NCI-H1694 treated with DMSO at 0.1 percent for 48 hours (cell line): ENCODE measurements around the gene CASZ1.

Experiments
- DNase-seq: peaks from one replicate; lab custom pipeline; 2025; lab: John Stamatoyannopoulos, UW

The CASZ1 gene

DNA sequence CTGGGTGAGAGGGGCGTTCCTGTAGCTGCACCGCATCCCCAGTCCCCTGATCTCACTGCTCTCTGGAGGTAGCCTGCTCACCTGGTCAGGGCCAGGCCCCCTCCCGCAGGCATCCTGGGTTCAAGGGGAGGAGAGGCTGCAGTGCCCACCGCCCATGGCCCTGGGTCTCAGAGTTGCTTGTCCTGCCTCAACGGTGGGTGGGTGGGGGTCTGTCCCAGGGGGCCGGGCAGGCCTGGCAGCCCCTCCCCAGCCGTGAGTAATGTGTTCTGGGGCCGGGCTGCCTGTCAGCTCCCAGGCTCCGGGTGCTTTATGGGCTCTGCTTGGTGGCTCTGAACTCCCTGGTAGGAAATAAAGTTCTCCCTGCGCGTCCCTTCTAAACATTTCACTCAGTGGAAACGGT lies 126.9 kb downstream of the CASZ1 start:
- DNase-seq: no peak

DNA sequence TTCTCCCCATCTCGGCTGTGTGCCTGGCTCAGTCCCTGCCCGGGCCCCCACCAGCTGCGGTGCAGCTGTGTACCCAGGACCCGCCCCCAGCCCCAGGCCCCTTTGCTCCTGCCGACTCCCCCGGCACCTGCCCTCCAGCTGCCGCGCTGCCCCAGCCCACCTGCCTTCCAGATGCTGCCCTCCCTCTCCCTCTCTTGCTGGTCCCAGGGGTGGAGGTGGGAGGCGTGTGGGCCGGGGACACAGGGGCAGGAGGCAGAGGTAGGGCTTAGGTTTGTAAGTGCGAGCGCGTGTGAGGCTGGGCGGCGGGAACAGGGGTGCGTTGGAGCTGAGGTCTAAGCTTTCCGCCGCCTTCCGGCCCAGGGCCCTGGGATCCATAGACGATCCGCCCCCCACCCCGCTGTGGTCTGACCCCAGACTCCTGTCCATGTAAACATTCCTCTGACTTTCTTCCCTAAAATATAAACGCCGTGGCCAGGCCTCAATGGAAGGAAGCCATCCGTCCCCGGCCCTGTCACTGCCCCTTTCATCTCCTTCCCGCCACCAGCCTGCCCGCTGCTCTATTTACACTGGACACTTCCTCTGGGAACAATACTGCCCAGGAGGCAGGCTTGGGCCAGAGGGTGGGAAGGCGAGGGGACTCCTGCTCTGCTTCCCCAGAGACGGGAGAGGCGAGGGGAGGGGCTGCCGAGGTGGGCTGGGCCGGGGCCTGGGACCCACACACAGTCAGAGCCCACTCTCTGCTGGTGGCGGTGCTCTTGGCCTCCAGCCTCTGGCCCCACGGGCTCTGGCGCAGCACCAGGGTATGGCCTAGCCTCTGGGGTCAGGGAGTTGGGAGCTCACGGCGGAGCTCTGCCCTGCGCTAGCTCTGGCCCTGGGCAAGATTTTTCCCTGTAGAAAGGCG lies 128.3 kb downstream of the CASZ1 start:
- DNase-seq: no peak

DNA sequence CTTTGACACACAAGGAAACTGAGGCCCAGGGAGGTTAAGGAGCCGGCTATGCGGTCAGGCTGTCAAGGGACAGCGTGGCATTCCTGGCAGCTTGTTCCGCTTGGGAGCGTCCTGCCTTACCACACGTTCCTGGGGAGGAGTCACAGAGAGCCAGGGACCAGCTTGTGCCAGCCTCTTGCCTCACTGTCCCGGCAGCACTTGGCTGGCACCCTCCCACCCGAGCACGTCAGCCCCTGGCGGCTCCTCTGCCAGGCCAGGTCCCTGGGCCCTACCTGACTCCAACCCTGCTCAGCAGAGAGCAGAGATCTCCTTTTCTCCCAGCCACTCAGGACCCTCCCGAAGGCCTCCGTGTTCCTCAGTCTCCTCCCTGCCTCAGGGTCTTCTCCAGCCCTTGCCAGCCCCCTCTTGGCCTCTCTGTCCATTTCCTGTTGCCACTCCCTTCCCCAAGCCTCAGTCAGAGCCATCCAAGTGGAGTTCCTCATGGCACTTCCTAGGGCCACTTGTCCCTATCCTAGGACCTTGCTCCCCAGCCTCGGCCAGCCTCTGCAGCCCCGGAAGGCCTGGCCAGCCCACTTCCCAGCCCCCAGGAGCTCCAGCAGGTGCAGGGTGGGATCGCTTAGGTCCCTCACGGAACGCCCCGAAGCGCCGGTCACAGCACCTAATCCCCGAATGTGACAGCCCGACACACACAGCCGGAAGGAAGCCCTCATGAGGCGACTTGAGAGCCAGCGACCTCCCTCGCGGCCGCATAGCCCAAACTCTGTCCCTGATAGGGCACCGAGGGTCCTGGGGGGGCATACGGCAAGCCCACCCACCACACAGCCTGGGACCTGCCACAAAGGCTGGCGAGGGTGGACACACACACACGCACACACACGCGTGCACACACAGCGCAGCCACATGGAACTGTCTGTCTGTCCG lies 130.3 kb downstream of the CASZ1 start:
- DNase-seq: no peak

DNA sequence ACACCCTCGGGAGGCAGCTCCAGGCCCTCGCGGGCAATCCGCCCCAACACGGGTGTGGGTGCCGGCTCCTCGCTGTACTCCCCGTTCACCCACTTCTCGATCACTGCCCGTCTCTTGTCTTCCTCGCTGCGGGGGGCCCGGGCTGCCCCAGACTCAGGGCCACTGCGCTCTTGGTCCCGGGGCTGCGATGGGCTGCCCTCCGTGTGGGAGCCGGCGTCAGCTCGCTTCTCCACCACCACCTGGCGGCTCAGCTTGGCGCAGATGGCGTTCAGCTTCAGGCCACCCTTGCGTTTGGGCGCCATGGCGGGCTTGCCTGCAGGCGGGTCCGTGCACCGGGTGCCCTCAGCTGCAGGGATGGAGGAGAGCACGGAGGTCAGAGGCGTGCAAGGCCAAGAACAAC lies 131.2 kb downstream of the CASZ1 start:
- no peak for DNase-seq

DNA sequence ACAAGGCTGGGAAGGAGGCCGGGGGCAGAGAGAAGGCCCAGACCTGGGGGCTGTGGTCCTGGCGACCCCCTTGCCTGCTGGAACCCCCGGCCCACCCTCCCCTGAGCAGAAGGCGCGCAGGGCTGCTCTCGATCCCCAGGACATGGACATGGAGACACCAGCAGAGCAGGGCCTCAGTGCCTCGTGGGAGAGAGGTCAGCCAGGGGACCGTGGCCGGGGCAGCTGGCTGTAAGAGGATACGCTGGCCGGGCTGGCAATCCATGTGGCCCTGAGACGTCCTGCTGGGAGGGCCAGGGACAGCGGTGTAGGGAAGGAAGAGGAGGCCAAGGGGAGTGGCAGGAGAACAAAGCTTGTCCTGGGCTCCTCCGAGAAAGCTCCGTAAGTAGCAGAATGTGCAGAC lies 132.2 kb downstream of the CASZ1 start:
- DNase-seq: no peak

DNA sequence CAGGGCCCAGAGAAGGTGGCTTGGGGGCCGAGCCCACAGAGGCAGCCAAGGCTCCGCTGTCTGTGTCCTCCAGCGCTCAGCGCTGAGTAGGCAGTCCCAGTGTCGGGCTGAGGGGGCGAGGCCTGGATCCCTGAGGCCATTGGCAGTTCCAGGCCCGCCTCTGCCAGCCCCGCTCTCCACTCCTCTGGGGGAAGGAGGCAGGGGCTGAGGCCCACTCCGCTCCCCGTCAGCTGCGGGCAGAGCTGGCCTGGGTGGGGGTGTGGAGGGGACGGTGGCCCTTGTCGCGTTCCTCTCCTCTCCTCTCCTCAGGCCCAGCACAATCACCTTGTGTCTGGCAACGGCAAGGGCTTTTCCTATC lies 132.8 kb downstream of the CASZ1 start:
- DNase-seq: peak; percentile 5

DNA sequence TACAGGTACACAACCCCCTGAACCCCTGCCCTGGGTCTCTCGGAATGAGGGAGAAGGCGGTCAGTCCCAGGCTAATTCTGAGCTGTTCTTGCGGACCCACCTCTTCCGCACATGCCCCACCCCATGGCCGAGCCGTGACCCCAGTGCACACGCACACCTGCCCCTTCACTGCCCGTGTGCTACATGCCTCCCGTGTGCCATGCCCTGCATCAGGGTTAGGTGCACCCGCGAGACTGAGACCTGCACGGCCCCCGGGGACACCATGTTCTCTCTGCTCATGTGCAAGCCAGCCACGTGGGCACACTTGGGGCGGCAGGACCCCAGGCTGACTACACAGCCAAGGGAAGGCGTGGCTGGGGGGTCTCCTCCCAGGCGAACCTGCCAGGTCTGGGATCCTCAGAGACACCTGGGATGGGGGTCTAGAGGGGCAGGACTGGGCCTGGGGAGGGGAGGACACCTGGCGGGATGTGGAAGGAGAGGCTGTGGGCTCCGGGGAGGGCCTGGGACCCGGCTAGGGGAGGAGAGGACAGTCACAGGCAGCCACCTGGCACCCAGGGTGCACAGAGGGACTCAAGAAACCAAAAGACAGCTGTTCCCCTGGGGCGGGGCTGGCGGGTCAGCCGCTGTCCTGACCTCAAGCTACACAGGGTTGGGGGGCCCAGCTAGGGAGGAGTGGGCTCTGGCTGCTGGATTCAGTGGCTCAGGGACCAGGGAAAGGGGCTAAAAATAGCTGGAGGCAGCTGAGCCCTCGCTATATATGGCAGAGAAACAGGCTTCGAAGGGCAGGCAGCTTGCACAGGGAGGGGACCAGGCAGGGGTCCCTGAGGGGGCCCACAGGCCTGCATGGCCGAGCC lies 133.4 kb downstream of the CASZ1 start:
- DNase-seq: no peak

DNA sequence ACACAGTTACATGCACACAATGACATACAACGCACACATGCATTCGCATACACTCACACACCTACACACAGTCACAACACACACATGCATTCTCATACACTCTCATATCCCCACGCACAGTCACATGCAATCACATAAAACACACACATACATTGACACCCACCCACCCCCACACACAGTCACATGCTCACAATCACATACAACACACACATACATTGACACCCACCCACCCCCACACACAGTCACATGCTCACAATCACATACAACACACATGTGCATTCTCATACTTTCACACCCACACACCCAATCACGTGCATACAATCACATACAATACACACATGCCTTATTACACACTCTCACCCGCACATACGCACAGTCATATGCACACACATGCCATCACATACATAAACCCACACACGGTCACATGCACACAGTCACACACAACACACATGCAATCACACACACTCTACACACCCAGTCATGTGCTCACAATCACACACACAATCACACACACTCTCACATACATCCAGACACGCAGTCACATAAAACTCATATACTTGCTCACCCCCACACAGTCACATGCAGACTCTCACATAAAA lies 134.3 kb downstream of the CASZ1 start:
- DNase-seq: no peak

DNA sequence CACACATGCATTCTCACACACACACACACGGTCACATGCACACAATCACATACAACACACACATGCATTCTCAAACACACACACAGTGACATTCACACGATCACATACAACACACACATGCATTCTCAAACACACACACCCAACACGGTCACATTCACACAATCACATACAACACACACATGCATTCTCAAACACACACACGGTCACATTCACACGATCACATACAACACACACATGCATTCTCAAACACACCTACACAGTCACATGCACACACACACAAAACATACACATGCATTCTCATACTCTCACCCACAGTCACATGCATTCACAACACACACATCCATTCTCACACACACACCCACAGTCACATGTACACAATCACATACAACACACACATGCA lies 135.0 kb downstream of the CASZ1 start:
- no peak for DNase-seq

DNA sequence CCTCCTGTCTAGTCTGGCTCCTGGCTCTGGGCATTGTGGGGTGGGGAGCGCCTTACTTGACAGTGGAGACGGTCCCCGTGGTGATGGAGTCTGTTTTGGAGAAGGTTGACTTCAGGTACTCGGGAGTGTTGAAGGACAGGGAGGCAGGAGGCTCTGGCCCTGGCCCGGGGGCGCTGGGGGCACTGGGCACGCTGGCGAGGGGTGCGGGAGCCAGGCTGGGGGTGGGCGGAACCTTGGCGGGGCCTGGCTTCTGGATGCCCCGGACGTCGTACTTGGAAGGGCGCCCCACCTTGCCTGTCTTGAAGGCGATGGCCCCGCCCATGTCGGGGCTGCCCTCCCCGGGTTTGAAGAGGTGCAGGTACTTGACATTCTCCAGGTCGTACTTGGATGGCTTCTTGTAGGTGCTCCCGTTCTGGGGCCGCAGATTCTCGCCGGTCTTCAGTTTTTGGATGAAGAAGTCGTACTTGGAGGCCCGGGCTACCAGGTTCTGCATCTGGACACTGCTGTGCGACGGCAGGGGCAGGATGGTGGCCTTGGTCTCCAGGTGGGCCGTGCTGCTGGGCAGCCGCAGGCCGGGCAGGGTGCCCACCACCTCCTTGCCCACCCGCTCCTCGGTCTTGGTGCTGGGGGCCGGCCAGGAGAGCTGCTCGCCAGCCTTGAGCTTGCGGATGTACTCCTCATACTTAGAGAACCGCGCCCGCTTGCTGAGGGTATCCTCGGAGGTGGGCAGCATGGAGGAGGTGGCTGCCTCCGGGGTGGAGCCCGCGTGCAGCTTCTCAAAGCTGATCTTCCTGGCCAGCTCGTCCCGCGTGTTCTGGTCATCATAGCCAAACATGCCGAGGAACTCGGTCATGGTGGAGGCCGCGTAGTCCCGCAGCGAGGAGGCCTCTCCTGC lies 136.6 kb downstream of the CASZ1 start:
- no peak for DNase-seq

DNA sequence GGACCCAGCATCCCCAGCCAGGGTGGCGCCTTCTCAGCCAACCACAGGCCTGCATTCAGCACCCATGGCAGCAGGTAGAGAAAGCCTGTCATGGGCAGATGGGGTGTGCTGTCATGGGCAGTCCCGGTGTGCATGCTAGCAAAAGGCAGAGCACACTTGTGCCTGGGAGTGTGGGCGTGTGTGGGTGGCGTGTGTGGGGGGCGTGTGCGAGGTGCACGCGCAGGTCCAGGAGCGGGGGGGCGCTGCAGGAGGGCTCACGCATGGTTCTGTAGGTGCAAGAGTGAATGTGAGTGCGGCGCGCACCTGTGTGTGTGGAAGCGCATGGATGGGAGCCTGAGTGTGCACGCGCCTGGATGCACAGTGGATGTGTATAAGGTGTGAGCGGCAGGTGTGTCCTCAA lies 137.2 kb downstream of the CASZ1 start:
- no peak for DNase-seq

DNA sequence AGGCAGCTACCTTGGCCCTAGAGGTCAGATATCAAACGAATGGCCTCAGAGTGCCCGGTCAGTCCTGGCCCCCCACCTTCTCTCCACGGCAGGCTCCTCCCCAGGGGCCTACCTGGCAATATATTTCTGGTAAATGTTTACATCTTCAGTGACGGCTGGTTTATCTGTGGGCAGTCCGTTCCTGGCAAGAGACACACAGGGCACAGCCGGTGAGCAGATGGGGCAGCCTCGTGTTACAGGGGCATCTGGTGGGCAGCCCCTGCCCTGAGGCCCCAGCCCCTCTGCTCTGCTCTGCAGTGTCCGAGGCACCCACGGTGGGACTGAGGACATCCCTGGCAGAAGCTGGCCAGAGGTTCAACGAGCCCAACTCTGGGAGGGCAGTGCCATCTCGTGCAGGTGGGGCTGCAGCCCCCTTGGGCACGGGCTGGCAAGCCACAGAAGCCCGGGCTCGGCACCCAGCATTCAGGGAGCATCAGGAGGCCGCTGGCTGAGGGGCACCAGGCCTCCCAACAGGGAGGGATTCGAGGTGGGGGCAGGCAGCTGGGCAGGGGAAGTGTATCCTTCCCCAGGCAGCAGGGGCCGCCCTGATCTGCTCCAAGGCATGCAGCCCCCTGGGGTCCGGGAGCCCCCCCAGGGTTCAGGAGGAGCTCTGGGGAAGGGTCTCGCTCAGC lies 137.9 kb downstream of the CASZ1 start:
- no peak for DNase-seq

DNA sequence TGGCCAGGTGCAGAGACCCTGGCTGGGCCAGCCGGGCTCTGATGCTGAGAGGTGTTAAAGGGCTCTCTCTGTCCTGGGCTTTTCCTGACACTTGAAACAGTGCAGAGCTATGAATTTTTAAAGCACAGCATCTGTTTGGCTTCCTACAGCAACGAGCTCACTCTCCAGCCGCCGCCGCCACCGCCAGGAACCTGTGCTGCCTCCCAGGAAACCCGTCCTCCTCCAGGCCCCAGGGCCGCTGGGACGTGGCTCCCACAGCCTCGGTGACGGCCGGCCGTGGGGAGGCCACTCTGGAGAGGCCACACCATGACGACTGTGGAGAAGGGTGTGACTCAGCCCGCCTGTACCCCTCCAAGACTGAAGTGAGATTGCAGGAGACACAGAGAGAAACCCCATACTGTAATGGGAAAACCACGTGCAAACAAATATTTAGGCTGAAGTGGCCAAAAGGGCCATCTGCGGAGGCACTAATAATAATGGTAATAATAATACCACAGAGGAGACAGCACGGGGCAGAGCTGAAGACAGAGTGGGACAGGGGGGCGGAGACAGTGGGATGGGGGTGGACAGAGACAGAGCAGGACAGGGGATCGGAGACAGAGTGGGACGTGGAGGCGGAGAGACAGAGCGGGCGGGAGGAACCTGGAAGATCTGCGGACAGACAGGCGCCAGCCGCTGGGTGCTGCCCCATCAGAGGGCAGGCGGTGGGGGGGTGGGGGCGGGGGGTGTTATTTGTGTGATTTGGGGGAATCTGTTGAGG lies 139.2 kb downstream of the CASZ1 start:
- DNase-seq: no peak

DNA sequence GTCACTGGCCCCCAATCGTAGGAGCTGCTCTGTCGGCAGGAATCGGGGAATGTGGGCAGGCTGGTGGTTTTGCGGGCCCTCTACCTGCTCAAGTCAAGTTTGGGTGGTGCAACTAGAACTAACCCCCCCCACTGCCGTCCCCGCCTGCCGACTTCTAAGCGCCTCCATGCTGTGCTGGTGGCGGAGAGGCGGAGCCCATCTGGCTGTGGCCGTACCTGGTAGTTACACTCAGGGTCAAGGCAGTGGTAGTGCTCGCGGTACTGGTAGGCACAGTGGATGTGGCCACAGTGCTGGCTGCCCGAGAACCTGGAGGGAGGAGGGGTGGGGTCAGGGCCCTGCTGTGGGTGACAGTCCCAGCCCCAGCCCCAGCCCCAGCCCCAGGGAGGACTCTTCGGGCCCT lies 140.0 kb downstream of the CASZ1 start:
- no peak for DNase-seq

DNA sequence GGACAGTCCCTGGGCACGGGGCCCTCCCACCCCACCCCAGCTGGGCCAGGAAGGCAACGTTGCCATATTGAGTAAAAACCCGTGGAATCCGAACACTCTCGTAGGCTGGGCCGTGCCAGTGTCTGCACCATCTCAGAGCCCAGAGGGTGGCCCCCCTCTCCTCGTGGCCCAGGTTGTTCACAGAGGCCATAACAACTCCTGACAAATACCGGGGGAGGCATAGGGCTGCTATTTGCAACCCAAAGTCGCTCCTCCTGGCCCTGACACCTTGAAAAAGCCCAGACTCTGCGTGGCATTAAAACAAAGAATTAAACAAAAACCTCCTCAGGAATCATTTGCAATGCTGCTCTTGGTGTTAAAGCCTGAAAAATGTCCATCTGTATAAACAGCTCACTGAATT lies 141.4 kb downstream of the CASZ1 start:
- no peak for DNase-seq

DNA sequence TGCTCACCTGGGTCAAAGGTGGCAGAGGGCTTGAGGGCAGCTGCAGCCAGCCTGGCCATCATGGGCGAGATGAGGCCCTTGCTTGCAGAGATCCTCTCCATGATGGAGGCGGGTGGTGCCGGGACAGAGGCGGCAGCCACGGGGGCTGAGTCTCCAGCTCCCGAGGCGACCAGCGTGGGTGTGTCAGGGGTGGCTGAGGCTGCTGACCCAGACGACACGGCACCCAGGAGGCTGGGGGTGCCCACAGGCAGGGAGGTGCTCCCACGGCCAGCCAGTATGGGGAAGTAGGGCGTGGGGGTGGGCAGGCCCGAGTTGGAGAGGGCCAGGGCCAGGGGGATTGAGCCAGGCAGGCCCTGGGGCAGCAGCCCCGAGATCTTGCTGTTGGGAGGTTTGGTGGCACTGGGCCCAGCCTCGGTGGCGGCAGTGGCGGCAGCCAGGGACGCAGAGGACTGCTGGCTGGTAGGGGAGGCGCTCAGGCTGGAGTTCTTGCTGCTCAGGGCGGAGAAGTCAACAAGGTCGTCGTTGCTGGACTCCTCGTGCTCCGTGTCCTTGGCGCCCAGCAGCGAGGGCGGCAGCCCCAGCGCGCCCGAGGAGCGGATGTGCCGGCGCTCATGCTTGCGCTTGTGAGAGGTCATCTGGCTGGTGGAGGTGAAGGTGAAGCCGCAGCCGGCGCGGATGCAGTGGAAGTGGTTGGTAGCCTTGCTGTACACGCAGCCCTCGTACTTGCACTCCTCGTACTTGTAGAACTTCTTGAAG lies 142.9 kb downstream of the CASZ1 start:
- DNase-seq: no peak

DNA sequence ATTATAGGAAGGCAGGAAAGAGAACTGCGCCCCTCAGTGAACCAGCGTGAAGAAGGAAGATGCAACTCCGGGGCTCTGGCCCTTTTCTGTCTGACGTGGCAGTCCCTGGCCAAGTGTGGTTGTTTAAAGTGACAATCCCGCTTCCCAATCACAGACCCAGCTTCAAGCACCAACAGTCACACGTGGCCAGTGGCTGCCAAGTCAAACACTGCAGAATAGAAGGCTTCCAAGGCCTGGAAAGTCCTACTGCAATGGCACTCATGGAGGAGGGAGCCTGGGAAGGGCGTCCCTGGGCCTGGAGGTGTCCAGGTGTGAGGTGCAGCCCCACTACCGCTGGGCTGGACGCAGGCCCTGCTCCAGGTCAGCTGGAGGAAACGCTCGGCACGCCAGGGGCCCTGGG lies 143.8 kb downstream of the CASZ1 start:
- DNase-seq: no peak

DNA sequence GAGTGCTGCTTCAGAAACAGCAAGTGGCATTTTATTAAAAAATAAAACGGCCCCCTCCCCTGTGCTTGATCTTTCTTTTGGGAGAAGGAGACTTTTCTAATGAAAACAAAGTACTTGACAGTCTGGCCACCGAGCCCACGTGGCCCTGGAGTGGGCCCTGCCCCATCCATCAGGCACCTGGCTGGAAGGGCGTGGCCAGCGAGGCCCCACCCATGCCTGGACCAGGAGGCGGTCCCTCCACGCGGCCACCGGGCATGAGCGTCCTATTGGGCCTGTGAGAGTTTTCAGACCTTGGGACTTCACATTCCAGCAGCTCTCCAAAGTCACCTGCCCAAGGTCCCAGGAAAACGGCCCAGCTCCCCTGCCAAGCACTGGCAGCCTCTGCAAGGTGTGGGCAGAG lies 144.7 kb downstream of the CASZ1 start:
- no peak for DNase-seq

DNA sequence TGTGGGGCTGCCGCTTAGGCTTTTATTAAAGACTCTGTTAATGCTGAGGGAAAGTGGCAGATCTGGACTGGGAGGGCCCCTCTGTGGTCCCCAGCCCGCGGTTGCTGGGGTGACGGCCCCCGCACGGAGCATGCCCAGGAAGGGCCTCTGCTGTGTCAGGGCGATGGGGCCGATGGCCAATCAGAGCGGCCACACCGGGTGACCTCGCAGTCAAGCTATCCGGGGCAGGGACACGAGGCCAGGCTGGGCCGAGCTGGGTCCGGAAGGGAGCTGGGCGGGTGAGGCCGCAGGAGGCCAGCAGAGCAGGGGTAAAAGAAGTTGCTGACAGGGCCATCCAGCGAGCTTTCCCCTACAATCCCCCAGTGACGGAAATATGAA lies 145.1 kb downstream of the CASZ1 start:
- no peak for DNase-seq
